MCF 10A (cell line): ENCODE data around the gene SLC38A6. TPM values are rescaled to one million over a fixed set of nuclear protein-coding genes. Genes with fewer than 3 reads are reported as not detected.
A peak's percentile ranks its signal among the peaks of the same experiment; 100 is the strongest.

Experiments
- Bru-seq: library from RNA; stranded (reverse); fragments of 400-500 nt; gene quantifications from one replicate; lab custom pipeline; 2021; lab: Mats Ljungman, UMichigan
- BruChase-seq, 2 experiments: library from RNA; stranded (reverse); fragments of 400-500 nt; gene quantifications; one replicate each; lab custom pipeline; 2021; lab: Mats Ljungman, UMichigan
- BruUV-seq: library from RNA; stranded (reverse); fragments of 400-500 nt; replicated peaks from 2 replicates; lab custom pipeline; 2021; lab: Mats Ljungman, UMichigan
- CTCF ChIA-PET: fragments of 300-600 bp; sonication (Branson Sonifier 250); formaldehyde crosslinking; extraction: SDS; loops from one replicate; lab custom pipeline; 2021; ENCODE audit warnings: antibody characterized with exemption, inconsistent platforms; lab: Yijun Ruan, JAX
- POLR2A ChIA-PET: fragments of 300-600, 350-650 bp; sonication (Branson Sonifier 250); formaldehyde crosslinking; extraction: SDS; loops from one replicate; lab custom pipeline; 2020; ENCODE audit warnings: antibody characterized with exemption, inconsistent platforms; lab: Yijun Ruan, JAX
- DNase-seq: peaks from one replicate; pipeline ENCODE4 v3.0.0-alpha.2; 2018; ENCODE audit not compliant: unreplicated experiment
- H3K27ac Mint-ChIP-seq: one replicate; pipeline ENCODE4 v1.8.0; 2022; ENCODE audit warnings: mild to moderate bottlenecking, low read depth, mixed read lengths; ENCODE audit not compliant: unreplicated experiment
- H3K27me3 Mint-ChIP-seq: one replicate; pipeline ENCODE4 v1.8.0; 2022; ENCODE audit warnings: mixed read lengths; ENCODE audit not compliant: insufficient read depth, unreplicated experiment
- H3K36me3 Mint-ChIP-seq: one replicate; pipeline ENCODE4 v1.8.0; 2022; ENCODE audit warnings: mild to moderate bottlenecking, moderate library complexity, mixed read lengths; ENCODE audit not compliant: insufficient read depth, unreplicated experiment
- H3K4me1 Mint-ChIP-seq: one replicate; pipeline ENCODE4 v1.8.0; 2022; ENCODE audit warnings: mixed read lengths; ENCODE audit not compliant: insufficient read depth, unreplicated experiment
- H3K4me3 Mint-ChIP-seq: one replicate; pipeline ENCODE4 v1.8.0; 2022; ENCODE audit warnings: mild to moderate bottlenecking, moderate library complexity, mixed read lengths; ENCODE audit not compliant: unreplicated experiment
- H3K9me3 Mint-ChIP-seq: one replicate; pipeline ENCODE4 v1.8.0; 2022; ENCODE audit warnings: mixed read lengths; ENCODE audit not compliant: unreplicated experiment
- CTCF ChIP-seq: fragments of 200-600 bp; IDR thresholded peaks from one replicate; pipeline ENCODE4 v1.8.0; 2022; ENCODE audit warnings: antibody characterized with exemption, mild to moderate bottlenecking; ENCODE audit not compliant: unreplicated experiment
- intact Hi-C: fragments of 100-400 bp; cut with micrococcal nuclease; formaldehyde crosslinking; loops from 2 replicates; pipeline ENCODE4 v1.14.1; 2022
- long read RNA-seq: library from polyadenylated mRNA; stranded (forward); transcript quantifications from one replicate; pipeline ENCODE4 v2.0.0, GENCODE V29; 2022
- total RNA-seq: library from RNA; stranded (reverse); gene quantifications from 2 replicates; pipeline ENCODE4 v1.2.3, GENCODE V29; 2022

The SLC38A6 gene
- total RNA-seq (7.9 and 12.6 TPM in 2 replicates), Bru-seq, nascent RNA (percentile 73 among the genes with signal in this experiment), BruChase-seq, experiment 1, labeled RNA remaining after a 6-hour chase (percentile 70 among the genes with signal in this experiment), BruChase-seq, experiment 2, labeled RNA remaining after a 2-hour chase (percentile 82 among the genes with signal in this experiment)
- long read RNA-seq, partial matches to known transcripts: 0 of 12 reads
- long read RNA-seq, other reads (novel, unspliced or antisense): 10 of 12 reads

- no peaks in the 10 kb centered on the region for H3K9me3 Mint-ChIP-seq
- ChIA-PET POLR2A (interaction anchor here (0.6 to 5.1 kb wide), 36 partner anchors 9 to 781 kb away, joined by 3 to 45 read pairs (median 3); partner anchors contain the start of genes MNAT1, PPM1A, SIX4 and SNAPC1), CTCF (interaction anchor here (0.6 to 1.3 kb wide), 5 partner anchors 10 to 1101 kb away, joined by 3 to 4 read pairs (median 4); no protein-coding TSS in a partner anchor)
- TF ChIP-seq CTCF: no peak
- H3K4me3 Mint-ChIP-seq: no peak within 1 kb of the TSS
- TSS peak; percentile 43 for BruUV-seq
- H3K27me3 Mint-ChIP-seq: no peaks in the 10 kb centered on the region
- peaks cover 23% of the 10 kb centered on the region for H3K36me3 Mint-ChIP-seq
- H3K27ac Mint-ChIP-seq: no peak within 1 kb of the TSS
- intact Hi-C loops: loop anchor here (2.0 to 5.0 kb wide), 5 partner anchors 201 to 354 kb away; partner anchors contain the start of gene SIX4
- H3K4me1 Mint-ChIP-seq: peaks cover 16% of the 10 kb centered on the region
- peak; percentile 95 for DNase-seq
Measured at GRCh38 chr14:60980811-60981632, at the start of gene SLC38A6, which contains the start of gene TRMT5. Gene SLC38A6 (plus strand): TSS chr14:60981245. CDS start chr14:60981278, 33 bp downstream. Gene TRMT5 (minus strand): TSS chr14:60981079. CDS start chr14:60980973, 106 bp downstream.

DNA sequence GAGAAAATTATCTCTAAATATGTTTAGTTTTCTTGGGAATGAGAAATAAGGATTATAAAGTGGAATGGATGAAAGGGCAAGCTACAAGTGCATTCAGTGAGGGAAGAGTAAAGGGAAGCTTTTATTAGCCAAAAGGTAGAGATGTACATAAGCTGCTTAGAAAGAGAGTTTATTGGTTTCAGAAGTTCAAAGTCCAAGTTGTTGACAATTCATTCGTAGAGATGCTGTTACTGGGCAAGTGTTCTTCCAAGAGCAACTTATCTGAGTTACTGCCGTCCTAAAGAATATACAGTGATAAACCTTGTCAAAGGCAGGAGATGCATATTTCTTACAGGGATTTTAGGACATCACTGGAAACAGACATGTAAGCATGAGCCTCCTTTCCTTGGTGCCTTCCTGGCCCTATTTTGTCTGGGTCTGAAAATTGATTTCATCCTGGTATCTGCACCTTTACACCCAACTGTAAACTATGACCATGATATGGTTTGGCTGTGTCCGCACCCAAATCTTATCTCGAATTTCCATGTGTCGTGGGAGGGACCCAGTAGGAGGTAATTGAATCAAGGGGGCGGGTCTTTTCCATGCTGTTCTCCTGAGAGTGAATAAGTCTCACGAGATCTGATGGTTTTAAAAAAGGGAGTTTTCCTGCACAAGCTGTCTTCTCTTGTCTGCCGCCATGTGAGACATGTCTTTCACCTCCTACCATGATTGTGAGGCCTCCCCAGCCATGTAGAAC lies 47.0 kb upstream of the SLC38A6 start:
- TF ChIP-seq CTCF: no peak
- POLR2A ChIA-PET: no interaction called here
- DNase-seq: no peak
- Mint-ChIP-seq H3K4me1 (no peaks in the 10 kb centered on the region), H3K27ac (no peak overlapping the region), H3K36me3 (no peaks in the 10 kb centered on the region), H3K9me3 (peaks cover 3% of the 10 kb centered on the region), H3K27me3 (no peaks in the 10 kb centered on the region), H3K4me3 (no peak overlapping the region)
- CTCF ChIA-PET: no interaction called here
- intact Hi-C loops: no loop called here
- no TSS peak for BruUV-seq

DNA sequence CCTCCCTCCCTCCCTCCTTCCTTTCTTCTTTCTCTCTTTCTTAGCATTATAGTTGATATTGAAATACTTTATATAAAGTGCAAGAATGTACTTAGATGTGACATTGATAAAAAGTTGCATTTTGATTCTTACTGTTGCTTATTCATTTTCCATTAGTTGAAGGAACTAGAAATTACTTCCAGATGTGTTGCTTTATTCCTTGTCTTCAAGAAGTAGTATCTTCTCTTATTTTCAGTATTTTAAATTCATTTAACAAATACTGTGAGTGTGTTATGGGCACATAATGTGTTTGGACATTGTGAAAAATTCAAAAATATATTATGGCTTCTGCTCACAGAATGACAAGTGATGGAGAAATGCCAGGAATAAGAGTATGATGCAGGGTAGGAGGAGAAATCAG lies 45.7 kb upstream of the SLC38A6 start:
- no peak for TF ChIP-seq CTCF
- H3K27me3 Mint-ChIP-seq: no peaks in the 10 kb centered on the region
- BruUV-seq: no TSS peak
- no peak for DNase-seq
- H3K27ac Mint-ChIP-seq: no peak overlapping the region
- POLR2A ChIA-PET: no interaction called here
- intact Hi-C loops: no loop called here
- no peaks in the 10 kb centered on the region for H3K36me3 Mint-ChIP-seq
- peaks cover 8% of the 10 kb centered on the region for H3K9me3 Mint-ChIP-seq
- CTCF ChIA-PET: no interaction called here
- H3K4me3 Mint-ChIP-seq: no peak overlapping the region
- no peaks in the 10 kb centered on the region for H3K4me1 Mint-ChIP-seq
